Posterior vena cava (tissue), 2 donors: Measurements from ENCODE around the gene CTSE. TPM values are rescaled to one million over a fixed set of nuclear protein-coding genes. Genes with fewer than 3 reads are reported as not detected.
"Not testable (repeated sequence)": the region's sequence is repeated elsewhere in the genome, so short reads cannot be mapped to it uniquely, and the experiment has no call there.

ENCODE experiments used
- DNase-seq: peaks from one replicate; pipeline ENCODE4 v3.0.0-alpha.2; 2020; ENCODE audit warnings: low spot score
- intact Hi-C, 2 donors: fragments of 100-400 bp; cut with DNase I; formaldehyde crosslinking; loops; one replicate each; pipeline versions ENCODE4 v1.14.1 to v1.14.2; 2022 to 2023
- total RNA-seq, 2 donors: library from RNA; stranded (reverse); fragmentation: NEBNext Ultra II Directional; extraction: Animal tissue kit (Norgen Biotek cat#: 25700); gene quantifications; one replicate each; pipeline ENCODE4 v1.2.1, GENCODE V29; 2021
- donor health status: DM: yes; HTN: yes; CAD: no.
- donor health status: DM: yes; HTN: yes; CAD: no.

CTSE gene
- total RNA-seq, 2 donors from 2014 or later, result not detected

DNA sequence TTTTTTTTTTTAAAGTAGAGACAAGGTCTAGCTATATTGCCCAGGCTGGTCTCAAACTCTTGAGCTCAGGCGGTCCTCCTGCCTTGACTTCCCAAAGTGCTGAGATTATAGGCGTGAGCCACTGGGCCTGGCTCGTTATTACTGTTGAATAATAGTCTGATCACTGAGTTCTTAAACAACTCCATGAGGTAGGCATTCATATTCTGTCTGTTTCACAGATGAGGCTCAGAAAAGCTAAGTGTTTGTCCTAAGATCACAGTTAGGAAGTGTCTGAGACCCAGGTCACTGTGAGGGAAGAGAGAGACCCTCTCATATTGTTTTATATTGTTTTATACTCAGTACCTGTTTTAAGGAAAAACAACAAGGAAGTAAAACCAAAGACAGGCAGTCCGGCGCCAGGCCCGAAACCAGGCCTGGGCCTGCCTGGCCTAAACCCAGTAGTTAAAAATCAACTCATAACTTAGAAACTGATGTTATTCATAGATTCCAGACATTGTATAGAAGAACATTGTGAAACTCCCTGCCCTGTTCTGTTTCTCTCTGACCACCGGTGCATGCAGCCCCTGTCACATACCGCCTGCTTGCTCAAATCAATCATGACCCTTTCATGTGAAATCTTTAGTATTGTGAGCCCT lies 28.7 kb upstream of the CTSE start:
- DNase-seq, intact Hi-C loops: not testable (repeated sequence)

DNA sequence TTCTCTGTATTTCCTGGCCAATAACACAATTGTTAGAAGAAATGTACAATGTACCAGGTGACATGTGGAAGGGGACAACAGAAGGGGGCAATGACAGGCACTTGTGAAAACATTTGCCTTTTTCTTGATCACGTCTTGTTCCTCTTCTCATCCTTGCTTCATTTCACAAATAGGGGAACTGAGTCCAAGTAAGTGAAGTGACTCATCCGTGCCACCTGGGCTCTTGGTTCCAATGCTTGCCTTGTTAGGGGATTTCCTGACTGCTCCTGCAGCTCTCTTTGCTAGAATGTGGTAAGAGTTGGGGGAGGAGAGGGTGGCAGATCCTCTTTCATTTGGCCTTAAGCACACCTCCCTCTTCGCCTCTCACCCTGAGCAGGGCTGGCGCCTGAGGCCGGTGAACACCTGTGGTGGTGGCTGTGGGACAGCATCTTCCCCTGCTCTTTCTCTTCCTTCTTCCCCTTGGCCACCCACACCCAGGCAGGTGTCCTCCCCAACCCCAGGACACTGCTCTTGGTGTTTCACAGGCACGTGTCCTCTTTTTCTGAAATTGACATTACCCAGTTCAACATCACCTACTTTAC lies 27.1 kb upstream of the CTSE start:
- intact Hi-C loops, result no loop called here
- no peak for DNase-seq

DNA sequence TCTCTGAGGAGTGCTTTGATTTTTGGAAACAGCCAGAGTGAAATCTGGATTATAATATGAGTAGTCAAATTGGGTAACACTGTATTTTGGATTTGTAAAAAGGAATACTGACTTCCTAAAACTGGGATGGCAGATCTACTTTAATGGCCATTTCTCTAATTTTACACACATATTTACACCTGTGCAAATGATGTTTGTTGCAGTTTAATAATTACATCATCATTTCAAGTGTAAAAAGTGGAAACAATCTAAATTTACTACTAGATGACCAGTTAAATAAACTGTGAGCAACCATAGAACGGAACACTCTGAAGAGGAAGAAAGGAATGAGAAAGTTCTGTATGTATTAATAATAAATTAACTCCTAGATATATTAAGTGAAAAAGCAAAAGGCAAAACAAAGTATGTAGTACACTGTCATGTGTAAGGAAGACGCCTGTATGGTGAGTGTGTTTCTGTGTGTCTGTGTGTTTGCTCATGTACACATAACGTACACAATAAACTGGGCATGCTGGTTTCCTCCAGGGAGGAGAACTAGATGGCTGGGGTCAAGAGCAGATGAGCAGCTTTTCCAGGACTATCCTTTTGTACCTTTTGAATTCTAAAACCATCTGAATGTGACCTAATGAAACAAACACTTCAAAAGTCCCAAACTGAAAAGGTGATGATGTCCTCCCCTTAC lies 26.4 kb upstream of the CTSE start:
- no peak for DNase-seq
- intact Hi-C loops, result no loop called here

DNA sequence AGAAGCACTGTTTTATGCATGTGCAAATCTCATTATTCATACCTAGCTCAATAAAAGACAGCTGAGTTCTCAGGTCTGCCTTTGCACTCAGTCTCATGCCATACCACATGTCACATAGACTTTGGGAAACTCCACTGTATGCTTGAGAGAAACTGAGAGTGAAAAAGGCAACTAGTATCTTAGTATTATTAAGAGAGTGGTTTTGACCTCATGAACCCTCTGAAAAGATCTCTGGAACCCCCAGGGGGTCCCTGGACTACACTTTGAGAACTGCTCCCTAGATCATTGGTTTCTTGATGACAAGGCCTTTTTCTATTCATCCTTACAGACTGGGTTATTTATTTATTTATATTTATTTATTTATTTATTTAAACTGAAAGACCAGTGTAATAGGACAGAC lies 25.6 kb upstream of the CTSE start:
- DNase-seq, result no peak
- intact Hi-C loops, result no loop called here

DNA sequence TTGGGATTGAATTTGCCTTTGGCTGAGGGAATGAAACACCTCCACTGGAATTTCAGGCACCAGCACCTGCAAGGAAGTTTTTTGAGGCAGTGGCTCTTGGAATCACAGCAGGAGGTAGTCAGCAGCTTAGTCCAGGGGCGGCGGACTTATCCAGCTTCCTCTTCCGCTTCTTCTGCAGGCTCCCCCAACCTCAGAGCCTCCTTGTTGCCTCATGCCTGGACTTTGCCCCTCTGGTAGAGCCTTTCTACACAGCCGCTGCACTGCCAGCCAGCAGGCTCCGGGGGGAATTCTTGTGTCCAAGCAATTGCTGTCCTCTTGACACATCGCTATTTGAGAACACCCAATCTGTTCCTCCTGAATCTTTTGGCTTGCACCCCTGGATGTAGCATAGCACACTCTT lies 24.9 kb upstream of the CTSE start:
- intact Hi-C loops, result no loop called here
- no peak for DNase-seq

DNA sequence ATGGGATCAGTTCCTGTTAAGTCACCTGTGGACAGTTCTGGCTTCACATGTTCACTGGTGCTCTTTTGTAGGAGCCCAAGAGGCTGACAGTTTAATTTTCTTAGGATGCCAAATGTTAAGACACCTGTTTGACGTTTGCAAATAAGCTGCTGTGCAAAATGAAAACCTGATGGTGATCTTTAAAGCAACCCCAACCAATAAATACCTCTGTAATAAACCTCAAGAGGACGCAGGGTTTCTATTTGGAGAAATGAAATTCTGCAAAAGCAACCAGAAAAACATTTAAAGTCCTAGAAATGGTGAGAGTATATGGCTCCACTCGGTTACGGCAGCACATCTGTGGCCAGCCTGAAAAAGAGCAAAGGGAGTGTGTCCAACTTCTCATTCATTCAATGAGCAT lies 23.6 kb upstream of the CTSE start:
- no peak for DNase-seq

DNA sequence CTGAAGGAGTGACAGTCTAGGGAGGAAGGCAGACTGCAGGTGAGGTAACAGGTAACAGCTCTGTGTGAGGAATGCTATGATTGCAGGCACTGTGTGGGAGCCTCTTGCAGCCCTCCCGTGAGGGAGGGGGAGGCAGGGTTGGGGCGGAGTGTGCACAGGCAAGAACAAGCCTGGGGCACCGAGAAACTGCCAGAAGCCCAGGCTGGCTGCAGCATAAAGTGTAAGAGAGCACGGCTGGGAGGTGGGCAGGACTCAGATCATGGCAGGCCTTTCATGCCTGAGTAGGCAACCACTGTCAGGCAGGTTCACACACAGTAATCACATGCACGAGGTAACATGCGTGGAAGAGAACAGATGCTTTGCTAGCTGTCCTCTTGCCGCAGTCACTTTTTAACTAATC lies 17.9 kb upstream of the CTSE start:
- intact Hi-C loops, result no loop called here
- DNase-seq, result no peak

More for the DNA sequence above, 23.6 kb upstream of the CTSE start:
- intact Hi-C loops, result no loop called here

DNA sequence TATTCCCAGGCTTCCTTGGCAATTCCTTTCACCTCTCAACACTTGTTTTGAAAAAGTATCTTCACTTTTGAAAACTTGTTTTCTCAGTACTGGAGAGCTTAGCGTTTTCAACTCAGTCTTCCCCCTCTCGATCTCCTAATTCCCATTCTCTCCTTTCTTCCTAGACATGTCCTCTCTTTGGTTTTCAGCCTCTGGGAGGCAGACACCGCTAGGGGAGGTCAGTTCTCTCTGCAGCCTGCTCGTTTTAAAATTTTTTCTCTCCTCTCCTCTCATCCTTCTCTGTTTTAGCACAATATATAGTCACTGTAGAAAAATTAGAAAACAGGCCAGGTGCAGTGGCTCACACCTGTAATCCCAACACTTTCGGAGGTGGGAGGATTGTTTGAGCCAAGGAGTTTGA lies 16.6 kb upstream of the CTSE start:
- DNase-seq, result no peak
- intact Hi-C loops, result no loop called here

DNA sequence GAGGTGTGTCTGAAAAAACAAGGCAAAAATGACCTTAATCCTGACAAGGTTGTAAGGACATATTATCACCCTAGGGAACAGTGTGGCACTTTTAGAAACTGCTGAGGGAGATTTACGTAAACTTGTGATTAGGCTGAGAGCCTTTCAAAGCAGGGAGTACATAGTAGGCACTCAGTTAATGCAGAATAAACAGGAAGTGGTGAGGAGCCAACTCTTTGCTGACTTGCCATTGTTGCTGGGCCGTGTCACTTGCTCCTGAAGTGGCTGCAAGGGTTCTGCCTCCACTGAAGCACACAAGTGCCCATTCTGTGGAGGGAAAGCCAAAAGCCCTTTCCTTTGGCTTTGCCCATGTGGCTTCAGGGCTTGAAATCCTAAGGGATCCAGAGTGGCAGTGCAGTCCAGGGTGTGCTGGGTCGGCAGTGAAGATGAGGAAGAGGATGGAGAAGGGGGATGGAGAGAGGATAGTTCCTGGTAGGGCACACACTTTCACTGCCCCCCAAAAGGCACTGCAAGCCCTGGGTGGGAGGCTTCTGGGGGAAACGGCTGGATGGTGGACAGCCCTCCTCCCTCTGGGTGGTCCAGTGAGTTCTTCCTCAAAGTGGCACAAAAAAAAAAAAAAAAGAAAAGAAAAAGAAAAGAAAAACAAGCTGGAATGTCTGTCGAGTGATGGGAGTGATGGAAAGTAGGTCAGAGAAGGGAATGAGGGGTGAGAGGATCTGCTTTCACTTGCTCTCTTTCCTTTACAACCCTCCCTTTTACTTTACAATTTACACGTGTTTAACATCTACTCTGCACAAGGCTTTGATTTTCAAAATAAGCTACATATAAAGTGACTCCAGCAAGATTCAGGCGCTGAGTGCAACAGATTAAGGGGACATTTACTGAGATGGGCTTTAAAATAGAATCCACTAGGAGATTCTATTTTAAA lies 15.6 kb upstream of the CTSE start:
- no peak for DNase-seq
- intact Hi-C loops, result no loop called here

DNA sequence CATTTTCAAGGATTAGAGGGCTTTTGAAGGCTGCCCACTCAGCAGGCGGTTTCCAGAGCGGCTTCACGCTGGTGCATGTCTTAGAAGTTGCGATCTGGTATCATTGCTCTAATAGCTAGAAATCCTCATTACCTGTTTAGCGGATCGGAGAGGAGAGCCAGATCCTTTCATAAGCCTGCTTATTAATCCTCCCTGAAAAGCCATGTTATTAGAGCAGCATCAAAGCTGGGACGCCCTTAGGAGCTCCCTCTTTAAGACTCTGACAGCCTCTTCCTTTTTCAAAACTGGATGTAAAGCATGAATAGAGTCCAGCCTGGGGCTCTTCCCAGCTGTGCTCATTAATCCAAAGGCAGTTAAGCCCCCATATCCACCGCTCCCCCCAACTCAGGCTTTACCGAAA lies 13.9 kb upstream of the CTSE start:
- no peak for DNase-seq
- intact Hi-C loops, result no loop called here

DNA sequence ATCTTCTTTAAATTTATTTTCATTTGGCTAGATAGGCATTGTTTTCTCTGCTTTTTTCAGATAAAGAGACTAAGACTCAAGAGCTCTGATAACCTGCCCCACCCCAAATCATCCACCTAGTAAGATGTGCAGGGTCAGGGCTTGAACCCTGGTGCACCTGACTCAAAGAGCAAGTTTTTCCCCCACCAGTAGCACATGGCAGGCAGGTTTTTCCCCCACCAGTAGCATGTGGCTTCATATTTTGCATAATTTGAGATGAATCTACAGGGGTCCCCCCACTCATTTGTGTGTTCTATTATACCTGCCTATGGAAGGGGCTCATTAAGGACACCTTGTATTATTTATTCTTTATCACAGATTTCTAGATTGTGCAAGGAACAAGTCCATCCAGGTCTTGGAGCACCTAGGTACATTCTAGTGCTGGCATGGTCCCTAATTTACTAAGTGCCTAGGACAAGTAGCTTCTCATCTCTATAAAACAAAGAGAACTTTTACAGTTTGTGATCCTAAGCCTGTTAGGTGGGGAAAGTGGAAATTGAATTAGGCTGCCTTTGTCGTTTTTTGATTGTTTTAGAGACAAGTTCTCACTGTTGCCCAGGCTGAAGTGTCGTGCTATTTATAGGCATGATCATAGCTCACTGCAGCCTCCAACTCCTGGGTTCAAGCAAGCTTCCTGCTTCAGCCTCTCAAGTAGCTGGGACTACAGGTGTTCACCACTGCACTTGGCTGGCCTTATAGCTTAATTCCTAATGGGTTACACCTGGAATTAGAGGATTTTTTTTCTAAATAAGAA lies 13.2 kb upstream of the CTSE start:
- DNase-seq, result no peak
- intact Hi-C loops, result no loop called here

DNA sequence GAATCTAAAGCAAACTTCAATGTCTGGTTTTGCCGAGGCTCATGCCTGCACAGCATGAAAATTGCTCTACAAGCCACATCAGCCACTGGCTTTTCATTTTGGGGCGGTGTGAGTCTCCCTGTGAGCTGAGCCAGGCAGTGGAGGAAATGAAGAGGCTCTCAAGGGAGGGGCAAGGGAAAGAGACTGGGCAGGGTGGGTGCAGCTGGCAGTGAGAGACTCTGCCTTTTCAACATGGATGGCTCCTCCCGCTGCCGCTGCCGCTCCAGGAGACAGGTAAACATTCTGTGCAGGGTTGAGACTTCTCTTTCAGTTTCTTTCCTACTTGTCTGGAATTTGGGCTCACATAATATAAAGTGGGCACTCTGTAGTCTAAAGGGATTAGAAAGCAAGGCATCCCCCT lies 11.3 kb upstream of the CTSE start:
- DNase-seq, result no peak
- intact Hi-C loops, result no loop called here

DNA sequence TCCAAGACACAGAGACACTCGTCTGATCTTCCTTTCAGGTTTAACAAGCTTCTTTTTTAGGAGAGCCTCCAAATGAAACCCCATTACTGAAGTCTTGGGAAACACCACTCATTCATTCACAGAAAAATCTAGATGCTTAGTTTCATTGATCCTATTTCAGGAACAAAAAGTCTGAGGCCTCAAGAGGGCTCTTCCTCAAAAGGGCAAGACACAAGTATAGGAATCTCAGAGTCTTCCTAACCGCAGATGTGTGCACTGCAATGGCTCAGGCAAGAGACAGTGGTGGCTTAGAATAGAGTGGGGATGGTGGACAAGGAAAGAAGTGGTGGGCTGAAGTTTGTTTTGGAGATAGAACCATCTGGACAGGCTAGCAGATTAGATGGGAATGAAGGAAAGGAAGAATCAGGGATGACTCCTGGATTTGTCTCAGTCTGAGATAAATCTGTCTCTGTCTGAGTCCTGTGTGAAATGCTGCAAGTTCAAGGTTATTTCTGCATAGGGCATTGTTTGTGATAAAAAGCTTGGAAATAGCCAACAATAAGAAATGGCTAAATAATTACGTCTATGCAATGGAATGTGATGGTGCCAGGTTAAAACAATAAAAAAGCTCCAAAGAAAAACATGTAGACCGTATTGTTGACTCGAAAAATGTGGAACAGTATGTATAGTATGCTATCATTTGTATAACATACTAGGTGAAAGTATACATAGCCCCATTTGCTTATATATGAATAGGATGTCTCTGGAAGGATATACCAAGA lies 8.9 kb upstream of the CTSE start:
- no peak for DNase-seq
- intact Hi-C loops, result no loop called here

DNA sequence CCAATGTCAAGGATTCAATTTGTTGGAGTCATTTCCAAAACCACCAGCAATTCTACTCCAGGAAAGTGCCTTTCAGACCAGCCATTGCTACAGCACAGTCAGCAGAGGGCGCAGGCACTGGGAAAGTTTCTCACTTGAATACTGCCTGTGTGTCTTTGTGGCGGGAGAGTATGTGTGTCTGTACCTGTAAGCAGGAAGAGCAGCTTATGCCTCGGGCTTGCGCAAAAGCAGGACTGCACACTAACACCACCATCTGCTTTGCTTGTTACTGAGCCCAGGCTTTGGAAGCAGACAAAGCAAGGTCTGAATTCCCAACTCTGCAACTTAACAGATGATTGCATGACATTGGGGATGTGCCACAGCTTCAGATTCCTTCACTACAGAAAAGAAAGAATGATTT lies 7.0 kb upstream of the CTSE start:
- intact Hi-C loops, result loop anchor here in 1 of 2 donors (1.0 kb wide), 1 partner anchor 13 kb away; no protein-coding TSS in a partner anchor

DNA sequence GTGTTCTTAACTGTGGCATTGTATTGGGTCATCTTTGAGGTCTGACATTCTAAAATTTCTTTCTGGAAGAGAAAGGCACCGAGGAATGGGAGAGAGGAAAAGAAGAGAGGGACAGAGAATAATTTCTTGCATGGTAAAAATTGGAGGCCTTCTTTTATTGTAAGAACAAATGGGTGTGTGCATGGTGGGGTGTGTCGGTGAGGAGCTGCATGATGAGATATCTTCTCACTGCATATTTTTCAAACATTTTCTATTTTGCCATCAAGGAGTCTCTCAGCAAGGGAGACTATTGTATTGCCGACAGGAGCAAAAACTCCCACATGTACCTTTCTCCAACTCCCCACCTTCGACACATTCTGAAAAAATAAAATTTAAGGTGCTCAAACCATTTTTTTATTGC lies 6.5 kb upstream of the CTSE start:
- DNase-seq, result no peak
- intact Hi-C loops, result loop anchor here in 1 of 2 donors (1.0 kb wide), 1 partner anchor 13 kb away; no protein-coding TSS in a partner anchor

More for the DNA sequence above, 7.0 kb upstream of the CTSE start:
- peak; percentile 86 for DNase-seq

DNA sequence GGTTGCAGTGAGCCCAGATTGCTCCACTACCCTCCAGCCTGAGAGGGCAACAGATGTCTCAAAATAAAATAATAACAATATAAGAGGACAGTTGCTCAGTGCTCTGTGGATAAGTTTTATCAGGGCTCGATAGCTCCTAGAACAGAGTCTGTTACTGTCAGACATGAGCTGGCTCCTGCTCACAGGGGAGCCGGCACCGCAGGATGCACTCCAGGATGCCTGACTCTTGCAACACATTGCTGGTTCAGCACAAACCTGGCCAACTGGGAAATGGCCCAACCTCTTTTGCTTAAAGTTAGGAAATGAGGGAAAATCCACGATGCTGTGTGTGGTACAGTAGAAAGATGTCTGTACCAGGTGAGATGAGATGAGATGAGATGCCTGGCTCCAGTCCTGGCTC lies 5.8 kb upstream of the CTSE start:
- DNase-seq, result no peak
- intact Hi-C loops, result loop anchor here in 1 of 2 donors (10.0 kb wide), 1 partner anchor 1935 kb away; no protein-coding TSS in a partner anchor

DNA sequence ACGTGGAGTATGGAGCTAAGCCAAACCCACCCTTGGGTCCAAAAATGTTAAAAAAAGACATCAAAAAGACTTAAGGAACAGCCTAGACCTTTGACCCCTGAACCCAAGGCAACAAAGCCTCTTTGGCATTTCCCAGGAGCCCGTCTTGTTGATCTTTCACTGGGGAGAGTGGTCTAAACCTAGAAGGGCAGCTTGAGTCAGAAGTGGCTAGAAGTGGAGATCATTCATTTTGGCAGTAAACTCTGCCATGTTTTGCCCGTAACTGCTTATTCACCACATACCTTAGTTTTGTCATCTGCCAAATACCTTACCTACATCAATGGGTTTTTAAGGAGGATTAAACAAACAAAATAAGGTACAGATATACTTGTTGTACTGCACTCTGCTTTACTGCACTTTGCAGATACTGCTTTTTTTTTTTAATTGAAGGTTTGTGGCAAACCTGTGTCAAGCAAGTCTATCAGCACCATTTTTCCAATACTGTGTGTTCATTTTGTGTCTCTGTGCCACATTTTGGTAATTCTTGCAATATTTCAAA lies 1.7 kb upstream of the CTSE start:
- intact Hi-C loops, result loop anchor here in 1 of 2 donors (10.0 kb wide), 1 partner anchor 1939 kb away; no protein-coding TSS in a partner anchor
- DNase-seq, result no peak

DNA sequence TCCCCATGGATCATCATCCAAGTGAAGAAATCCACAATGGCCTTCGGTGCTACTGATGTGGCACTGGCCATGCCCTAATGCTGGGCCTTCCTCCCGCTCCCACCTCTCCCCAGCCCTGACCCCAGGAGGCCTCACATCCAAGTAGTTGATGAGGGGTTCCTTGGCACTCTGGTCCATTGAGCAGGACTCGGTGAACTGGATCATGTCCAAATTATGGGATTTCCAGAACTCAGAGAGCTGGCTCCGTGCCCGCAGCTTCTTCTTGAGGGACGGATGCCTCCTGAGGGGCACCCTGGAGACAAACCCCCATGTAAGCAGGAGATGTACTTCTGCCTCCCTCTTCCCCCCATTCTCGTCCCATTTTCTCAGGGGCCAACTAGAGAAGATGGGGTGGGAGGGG lies 929 bp downstream of the CTSE start:
- DNase-seq, result no peak
- intact Hi-C loops, result loop anchor here in 1 of 2 donors (10.0 kb wide), 1 partner anchor 1942 kb away; no protein-coding TSS in a partner anchor
